Mucosa of rectum (tissue), 2 donors: ENCODE data around the gene FAM114A1.

Experiments
- H3K27ac ChIP-seq, 2 donors: one replicate each; pipeline ENCODE4 v1.7.0; 2013; ENCODE audit warnings: inconsistent platforms in 2 of 2, low read depth in 2 of 2, low read length in 2 of 2
- H3K27me3 ChIP-seq, 2 donors: one replicate each; pipeline ENCODE4 v1.7.0; 2013; ENCODE audit warnings: low read length in 2 of 2; ENCODE audit not compliant: control insufficient read depth in 2 of 2, insufficient read depth in 2 of 2
- H3K36me3 ChIP-seq, 2 donors: one replicate each; pipeline ENCODE4 v1.7.0; 2013; ENCODE audit warnings: low read length in 2 of 2; ENCODE audit not compliant: control insufficient read depth in 2 of 2, insufficient read depth in 2 of 2
- H3K4me1 ChIP-seq, 2 donors: one replicate each; pipeline ENCODE4 v1.7.0; 2013; ENCODE audit warnings: low read length in 2 of 2, mild to moderate bottlenecking in 1 of 2; ENCODE audit not compliant: control insufficient read depth in 2 of 2, insufficient read depth in 2 of 2
- H3K4me3 ChIP-seq, 2 donors: one replicate each; pipeline ENCODE4 v1.7.0; 2013; ENCODE audit warnings: low read length in 2 of 2
- H3K9ac ChIP-seq, 2 donors: one replicate each; pipeline ENCODE4 v1.7.0; 2013; ENCODE audit warnings: low read length in 2 of 2, low read depth in 1 of 2, mild to moderate bottlenecking in 1 of 2
- H3K9me3 ChIP-seq, 2 donors: one replicate each; pipeline ENCODE4 v1.7.0; 2013; ENCODE audit warnings: low read length in 2 of 2; ENCODE audit not compliant: control insufficient read depth in 2 of 2
- donor health status: healthy.
- donor health status: Normal muscosa, but diverticular disease.

FAM114A1 gene

GRCh38 chr4:38870098-38870808, 2.6 kb downstream of the FAM114A1 start:
- Histone ChIP-seq H3K27ac (no peak overlapping the region), H3K4me3 (no peak overlapping the region), H3K9ac (no peak overlapping the region), H3K4me1 (peaks cover 12 to 40% of the 10 kb centered on the region in 2 donors), H3K9me3 (no peaks in the 10 kb centered on the region), H3K27me3 (no peaks in the 10 kb centered on the region), H3K36me3 (peaks cover 6 to 10% of the 10 kb centered on the region in 2 donors)

- no peaks in the 10 kb centered on the region for H3K27me3 ChIP-seq
- peaks cover 6 to 10% of the 10 kb centered on the region in 2 donors for H3K36me3 ChIP-seq
- H3K9ac ChIP-seq, result no peak overlapping the region
- peaks cover 9 to 38% of the 10 kb centered on the region in 2 donors for H3K4me1 ChIP-seq
- no peak overlapping the region for H3K4me3 ChIP-seq
- no peaks in the 10 kb centered on the region for H3K9me3 ChIP-seq
- H3K27ac ChIP-seq, result peak overlapping the region in 1 of 2 donors; percentile 18
These were observed 4.0 kb downstream of the FAM114A1 start for GRCh38 chr4:38871593-38871992.

GRCh38 chr4:38872620-38873019, 5.0 kb downstream of the FAM114A1 start:
- Histone ChIP-seq H3K9me3 (no peaks in the 10 kb centered on the region), H3K9ac (no peak overlapping the region), H3K4me1 (peaks cover 5 to 31% of the 10 kb centered on the region in 2 donors), H3K4me3 (no peak overlapping the region), H3K36me3 (peaks cover 6 to 13% of the 10 kb centered on the region in 2 donors), H3K27me3 (no peaks in the 10 kb centered on the region), H3K27ac (peak overlapping the region; percentile 62 to 77)

- no peaks in the 10 kb centered on the region for H3K9me3 ChIP-seq
- no peaks in the 10 kb centered on the region for H3K27me3 ChIP-seq
- peaks cover 4 to 28% of the 10 kb centered on the region in 2 donors for H3K4me1 ChIP-seq
- H3K9ac ChIP-seq, result no peak overlapping the region
- H3K36me3 ChIP-seq, result peaks cover 11 to 18% of the 10 kb centered on the region in 2 donors
- no peak overlapping the region for H3K4me3 ChIP-seq
- H3K27ac ChIP-seq, result peak overlapping the region; percentile 62 to 77
These were observed 5.8 kb downstream of the FAM114A1 start for GRCh38 chr4:38873290-38873944.

GRCh38 chr4:38876636-38877035, 9.0 kb downstream of the FAM114A1 start:
- Histone ChIP-seq H3K36me3 (peaks cover 24 to 30% of the 10 kb centered on the region in 2 donors), H3K9me3 (no peaks in the 10 kb centered on the region), H3K27ac (no peak overlapping the region), H3K27me3 (no peaks in the 10 kb centered on the region), H3K4me1 (peaks cover 2 to 18% of the 10 kb centered on the region in 2 donors), H3K9ac (no peak overlapping the region), H3K4me3 (no peak overlapping the region)

GRCh38 chr4:38884254-38884653, 16.6 kb downstream of the FAM114A1 start:
- no peaks in the 10 kb centered on the region for H3K9me3 ChIP-seq
- H3K27me3 ChIP-seq, result no peaks in the 10 kb centered on the region
- no peak overlapping the region for H3K4me3 ChIP-seq
- no peaks in the 10 kb centered on the region for H3K4me1 ChIP-seq
- H3K36me3 ChIP-seq, result peaks cover 16 to 23% of the 10 kb centered on the region in 2 donors
- H3K27ac ChIP-seq, result no peak overlapping the region
- no peak overlapping the region for H3K9ac ChIP-seq

GRCh38 chr4:38889143-38889542, 21.5 kb downstream of the FAM114A1 start:
- H3K4me3 ChIP-seq, result no peak overlapping the region
- peak overlapping the region; percentile 3 to 10 for H3K27ac ChIP-seq
- no peak overlapping the region for H3K9ac ChIP-seq
- no peaks in the 10 kb centered on the region for H3K9me3 ChIP-seq
- H3K4me1 ChIP-seq, result peaks cover 5 to 24% of the 10 kb centered on the region in 2 donors
- peaks cover 8 to 13% of the 10 kb centered on the region in 2 donors for H3K36me3 ChIP-seq
- H3K27me3 ChIP-seq, result no peaks in the 10 kb centered on the region

- Histone ChIP-seq H3K9ac (no peak overlapping the region), H3K9me3 (no peaks in the 10 kb centered on the region), H3K4me1 (peaks cover 5 to 24% of the 10 kb centered on the region in 2 donors), H3K27ac (no peak overlapping the region), H3K27me3 (no peaks in the 10 kb centered on the region), H3K4me3 (peak overlapping the region in 1 of 2 donors; percentile 19), H3K36me3 (peaks cover 27 to 28% of the 10 kb centered on the region in 2 donors)
These were observed 23.7 kb downstream of the FAM114A1 start for GRCh38 chr4:38891051-38891983.

GRCh38 chr4:38894322-38894982, 26.8 kb downstream of the FAM114A1 start:
- Histone ChIP-seq H3K36me3 (peaks cover 33 to 43% of the 10 kb centered on the region in 2 donors), H3K27ac (no peak overlapping the region), H3K9ac (no peak overlapping the region)

More at GRCh38 chr4:38894322-38894982, 26.8 kb downstream of the FAM114A1 start:
- no peaks in the 10 kb centered on the region for H3K27me3 ChIP-seq
- peaks cover 5 to 24% of the 10 kb centered on the region in 2 donors for H3K4me1 ChIP-seq
- no peaks in the 10 kb centered on the region for H3K9me3 ChIP-seq
- H3K4me3 ChIP-seq, result no peak overlapping the region
